HG02642 (cell line): Measurements from ENCODE around the gene CCNH.
A peak's percentile ranks its signal among the peaks of the same experiment; 100 is the strongest.

Experiments
- ATAC-seq: cut with Tn5 transposase; IDR thresholded peaks from one replicate; pipeline ENCODE4 v1.9.1; 2021; ENCODE audit warnings: mild to moderate bottlenecking; ENCODE audit not compliant: unreplicated experiment, poor library complexity

CCNH gene

GRCh38 chr5:87412630-87413342 is at the start of gene CCNH:
Gene CCNH, minus strand, starts transcription at chr5:87412930. Its CDS starts 136 bp downstream, at chr5:87412794.
- peak; percentile 99 for ATAC-seq

GRCh38 chr5:87457706-87458105 is 45.0 kb upstream of the CCNH start:
- no peak for ATAC-seq

DNA sequence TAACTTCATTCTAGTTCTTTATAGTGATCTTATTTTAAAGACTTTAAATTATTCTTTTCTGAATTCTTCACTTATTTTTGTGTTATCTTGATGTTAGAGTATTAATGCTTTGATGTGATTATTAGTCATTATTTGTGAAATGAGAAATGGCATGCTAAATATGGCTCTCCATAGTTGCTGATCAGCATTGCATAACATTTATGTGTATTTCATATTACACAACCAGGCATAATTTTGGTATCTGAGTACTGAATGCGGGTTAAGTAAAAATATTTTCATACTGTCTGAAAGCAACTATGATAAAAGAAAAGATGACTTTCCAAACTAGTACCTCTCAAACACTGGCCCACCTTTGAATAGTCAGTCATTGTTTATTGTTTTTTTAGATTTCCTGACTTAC is 41.1 kb upstream of the CCNH start:
- no peak for ATAC-seq

DNA sequence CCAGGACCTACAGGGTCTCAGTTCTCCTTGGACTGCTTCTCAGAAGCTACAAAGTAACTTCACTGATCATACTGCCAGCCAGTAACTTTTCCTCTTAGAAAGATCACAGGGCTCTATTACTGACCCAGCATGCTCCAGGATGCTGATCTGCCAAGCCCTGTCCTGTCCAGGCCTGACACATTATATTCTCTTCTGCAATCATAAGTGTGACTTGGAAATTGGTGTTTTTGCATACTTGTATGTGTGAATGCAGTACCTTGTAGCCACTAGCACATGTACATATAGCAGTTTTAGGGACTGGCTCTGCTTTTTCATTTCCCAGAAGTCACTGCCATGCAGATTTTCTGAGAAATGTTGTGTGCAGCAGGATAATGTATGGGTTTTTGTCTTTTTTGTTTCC is 40.1 kb upstream of the CCNH start:
- no peak for ATAC-seq

DNA sequence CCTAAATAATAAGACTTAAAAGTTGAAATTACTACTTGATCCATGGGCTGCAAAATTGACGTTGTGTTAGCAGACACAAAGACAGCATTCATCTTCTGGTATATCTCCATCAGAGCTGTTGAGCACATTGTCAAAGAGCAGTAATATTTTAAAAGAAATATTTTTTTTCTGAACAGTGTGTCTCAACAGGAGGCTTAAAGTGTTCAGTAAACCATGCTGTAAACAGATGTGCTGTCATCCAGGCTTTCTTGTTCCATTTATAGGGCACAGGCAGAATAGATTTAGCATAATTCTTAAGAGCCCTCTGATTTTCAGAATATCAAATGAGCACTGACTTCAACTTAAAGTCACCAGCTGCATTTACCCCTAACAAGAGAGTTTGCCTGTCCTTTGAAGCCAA is 29.7 kb upstream of the CCNH start:
- ATAC-seq: no peak

GRCh38 chr5:87438231-87438630 is 25.5 kb upstream of the CCNH start:
- ATAC-seq: no peak

DNA sequence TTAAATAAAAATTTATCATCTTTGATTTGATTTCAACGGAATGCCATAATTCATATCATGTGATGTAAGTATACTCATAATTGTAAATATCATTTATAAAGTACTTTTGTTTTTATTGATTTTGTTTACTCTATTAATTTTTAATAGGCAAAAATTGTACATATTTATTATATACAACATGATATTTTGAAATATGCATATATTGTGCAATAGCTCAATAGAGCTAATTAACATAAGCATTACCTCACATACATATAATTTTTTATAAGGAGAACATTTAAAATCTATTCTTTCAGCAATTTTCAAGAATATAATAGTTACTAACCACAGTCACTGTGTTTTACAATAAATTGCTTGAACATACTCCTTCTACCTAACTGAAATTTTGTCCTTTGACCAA is 25.0 kb upstream of the CCNH start:
- no peak for ATAC-seq

DNA sequence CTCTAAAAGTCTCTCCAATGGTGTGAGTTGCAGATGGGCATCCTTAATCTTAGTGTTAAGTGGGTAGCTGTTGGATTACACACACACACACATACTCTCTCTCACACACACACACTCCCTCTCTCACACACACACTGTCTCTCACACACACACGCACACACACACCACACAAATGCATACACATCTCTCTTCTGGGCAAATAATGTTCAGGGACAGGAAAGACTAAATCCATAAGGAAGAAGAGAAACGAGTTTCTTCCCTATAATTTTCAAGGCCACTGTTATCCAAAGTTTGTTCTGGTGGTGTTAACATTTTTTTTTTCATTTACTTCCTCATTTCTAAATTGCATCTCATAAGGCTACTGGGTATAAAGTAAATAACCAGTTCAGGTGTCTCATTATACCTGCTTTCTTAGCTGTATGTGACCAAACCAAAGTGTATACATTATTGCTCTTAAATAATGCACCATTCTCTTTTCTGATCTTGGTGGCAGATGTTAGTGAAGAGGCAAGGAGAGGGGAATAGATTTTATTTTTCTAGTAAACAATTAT is 22.5 kb upstream of the CCNH start:
- ATAC-seq: no peak

DNA sequence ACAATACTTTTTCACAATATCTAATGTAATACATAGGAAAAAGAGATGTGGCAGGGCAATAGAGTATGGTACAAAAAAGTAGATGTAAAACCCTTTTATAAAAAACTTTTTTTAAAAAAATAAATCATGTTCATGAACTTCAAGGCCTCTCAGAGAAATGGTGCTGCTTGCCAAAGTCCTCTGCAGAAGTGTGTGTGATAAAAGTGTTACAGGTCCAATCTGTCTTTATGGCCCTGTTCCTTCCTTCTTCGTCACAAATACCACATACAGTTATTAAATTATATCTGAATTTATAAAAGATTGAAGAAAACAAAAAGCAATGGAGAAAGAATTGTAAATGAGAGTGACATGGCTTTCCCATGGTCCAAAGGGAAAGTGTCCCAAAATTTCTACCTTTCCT is 21.7 kb upstream of the CCNH start:
- ATAC-seq: no peak

DNA sequence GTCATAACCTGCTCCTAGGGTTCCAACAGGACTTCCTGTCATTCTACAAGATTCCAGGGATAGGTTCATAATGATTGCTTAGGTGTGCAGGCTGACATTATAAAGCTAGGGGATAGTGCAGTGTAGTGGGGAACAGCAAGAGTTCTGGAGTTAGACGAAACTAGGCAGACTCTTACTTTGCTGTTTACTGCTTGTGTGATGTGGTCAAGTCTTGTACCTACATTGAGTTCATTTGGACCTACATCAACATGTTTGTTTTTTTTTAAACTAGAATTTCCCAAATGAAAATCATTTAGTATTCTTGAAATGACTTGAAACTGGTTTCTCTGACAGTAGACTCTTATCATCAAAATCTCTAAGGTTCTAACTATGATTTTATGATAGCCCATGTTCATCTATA is 21.2 kb upstream of the CCNH start:
- ATAC-seq: no peak

- no peak for ATAC-seq
These were observed 19.7 kb upstream of the CCNH start for GRCh38 chr5:87432460-87432859.

DNA sequence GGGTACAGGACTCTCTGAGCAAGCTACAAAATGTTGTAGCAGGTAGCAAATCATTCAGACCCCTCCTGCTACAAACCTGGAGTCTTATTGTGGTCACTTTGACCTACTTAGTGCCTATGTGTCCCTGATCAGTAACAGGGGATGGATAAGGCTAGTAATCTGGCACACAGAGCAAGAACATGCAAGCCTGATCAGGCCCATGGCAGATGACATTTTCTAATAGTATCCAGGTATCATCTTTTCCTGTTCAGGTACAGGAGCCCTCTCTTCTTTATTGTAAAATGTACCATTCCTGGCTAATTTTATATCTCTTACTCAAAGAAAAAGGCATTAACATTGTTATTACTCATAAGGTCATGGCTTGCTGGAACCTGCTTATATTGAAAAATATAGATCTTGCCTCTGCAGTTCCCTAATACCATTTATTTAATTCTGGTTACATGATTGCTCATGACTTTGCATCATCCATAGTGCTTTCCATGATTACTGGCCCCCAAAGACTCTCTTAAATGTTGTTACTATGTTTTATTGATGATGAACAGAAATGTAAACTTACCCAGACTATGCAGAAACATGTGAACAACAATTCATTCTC is 18.2 kb upstream of the CCNH start:
- ATAC-seq: no peak

- ATAC-seq: no peak
These were observed 11.0 kb upstream of the CCNH start for GRCh38 chr5:87423755-87424154.

- ATAC-seq: no peak
These were observed 8.6 kb upstream of the CCNH start for GRCh38 chr5:87421307-87421706.

GRCh38 chr5:87418506-87418905 is 5.8 kb upstream of the CCNH start:
- no peak for ATAC-seq

- no peak for ATAC-seq
These were observed 564 bp upstream of the CCNH start for GRCh38 chr5:87413343-87413645.

- peak; percentile 20 for ATAC-seq
These were observed 629 bp downstream of the CCNH start for GRCh38 chr5:87411973-87412629.

DNA sequence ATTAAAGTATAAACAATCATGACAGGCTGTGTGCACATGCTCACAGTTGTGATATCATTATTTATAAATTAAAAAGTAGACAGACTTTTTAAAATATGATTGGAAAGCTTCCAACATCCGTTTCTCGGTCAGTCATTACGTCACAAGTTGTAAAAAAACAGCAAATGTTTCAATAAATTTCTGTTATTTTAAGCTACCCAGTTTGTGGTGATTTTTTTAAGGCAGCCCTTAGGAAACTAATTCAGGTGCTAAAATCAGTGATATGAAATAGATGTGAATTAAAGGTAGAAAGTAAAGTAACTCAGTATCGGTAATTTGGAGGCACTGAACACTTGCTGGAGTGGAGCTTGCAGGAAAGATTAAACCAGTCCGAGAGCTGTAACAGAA is 1.2 kb downstream of the CCNH start:
- no peak for ATAC-seq

- ATAC-seq: no peak
These were observed 1.8 kb downstream of the CCNH start for GRCh38 chr5:87410931-87411330.

- no peak for ATAC-seq
These were observed 4.5 kb downstream of the CCNH start for GRCh38 chr5:87408204-87408603.

GRCh38 chr5:87405472-87406155 is 7.1 kb downstream of the CCNH start:
- ATAC-seq: no peak
